Head of caudate nucleus (tissue), 42 donors: Measurements from ENCODE around the gene PCBP1.
"Not testable (repeated sequence)": the region's sequence is repeated elsewhere in the genome, so short reads cannot be mapped to it uniquely, and the experiment has no call there.

Experiments used
- DNase-seq, 42 donors: peaks; one replicate each; pipeline versions ENCODE4 v3.0.0 to v3.0.0-alpha.2; 2020 to 2021; ENCODE audit warnings: mixed read lengths in 7 of 42
- intact Hi-C: fragments of 100-400 bp; cut with DNase I; formaldehyde crosslinking; loops from one replicate; pipeline ENCODE4 v1.15.0; 2022

Gene PCBP1

GRCh38 chr2:70092576-70093243 lies 5.4 kb downstream of the PCBP1 start:
- intact Hi-C loops, result not testable (repeated sequence)
- peak in 3 of 42 donors; percentile 4 to 15 (median 5) for DNase-seq

GRCh38 chr2:70094171-70094977 lies 7.1 kb downstream of the PCBP1 start:
- peak in 4 of 42 donors; percentile 8 to 33 (median 18) for DNase-seq
- intact Hi-C loops, result no loop called here

- intact Hi-C loops, result no loop called here
Observed at GRCh38 chr2:70094978-70095719, 7.9 kb downstream of the PCBP1 start.

GRCh38 chr2:70095720-70096670 lies 8.7 kb downstream of the PCBP1 start:
- intact Hi-C loops, result no loop called here
- DNase-seq, result peak in 5 of 42 donors; percentile 8 to 32 (median 24)

More at GRCh38 chr2:70094978-70095719, 7.9 kb downstream of the PCBP1 start:
- DNase-seq, result peak in 41 of 42 donors; percentile 19 to 88 (median 73)

- DNase-seq, result peak in 1 of 42 donors; percentile 3
- intact Hi-C loops, result no loop called here
Observed at GRCh38 chr2:70098032-70098431, 10.8 kb downstream of the PCBP1 start.

- intact Hi-C loops, result no loop called here
- DNase-seq, result no peak
Observed at GRCh38 chr2:70099270-70099669, 12.0 kb downstream of the PCBP1 start.

GRCh38 chr2:70101174-70101573 lies 13.9 kb downstream of the PCBP1 start:
- peak in 2 of 42 donors; percentile 3 to 10 for DNase-seq
- intact Hi-C loops, result no loop called here

GRCh38 chr2:70101686-70102085 lies 14.4 kb downstream of the PCBP1 start:
- DNase-seq, result peak in 3 of 42 donors; percentile 6 to 38 (median 21)
- intact Hi-C loops, result not testable (repeated sequence)

- peak in 3 of 42 donors; percentile 5 to 16 (median 8) for DNase-seq
- intact Hi-C loops, result not testable (repeated sequence)
Observed at GRCh38 chr2:70102323-70102905, 15.1 kb downstream of the PCBP1 start.

- peak in 3 of 42 donors; percentile 2 to 18 (median 14) for DNase-seq
- intact Hi-C loops, result no loop called here
Observed at GRCh38 chr2:70103531-70104061, 16.3 kb downstream of the PCBP1 start.

- intact Hi-C loops, result no loop called here
- peak in 26 of 42 donors; percentile 6 to 83 (median 54) for DNase-seq
Observed at GRCh38 chr2:70104231-70105111, 17.2 kb downstream of the PCBP1 start.

GRCh38 chr2:70106138-70106537 lies 18.9 kb downstream of the PCBP1 start:
- intact Hi-C loops, result not testable (repeated sequence)
- peak in 2 of 42 donors; percentile 7 to 19 for DNase-seq

- DNase-seq, result peak in 1 of 42 donors; percentile 34
- intact Hi-C loops, result not testable (repeated sequence)
Observed at GRCh38 chr2:70110397-70110796, 23.1 kb downstream of the PCBP1 start.

GRCh38 chr2:70111752-70112591 lies 24.7 kb downstream of the PCBP1 start:
- intact Hi-C loops, result no loop called here
- peak in 9 of 42 donors; percentile 2 to 68 (median 39) for DNase-seq

GRCh38 chr2:70113359-70114070 lies 26.2 kb downstream of the PCBP1 start:
- intact Hi-C loops, result no loop called here
- DNase-seq, result peak in 2 of 42 donors; percentile 1 to 6
